GM23248 (cell line): ENCODE results near the gene ARAP1. TPM values are rescaled to one million over a fixed set of nuclear protein-coding genes. Genes with fewer than 3 reads are reported as not detected.

Experiments used
- DNase-seq: peaks from one replicate; pipeline ENCODE4 v3.0.0-alpha.2; 2015
- H2AFZ ChIP-seq: fragments of 200-600 bp; sonication (generic); 2 replicates; pipeline ENCODE4 v1.6.1; 2016; ENCODE audit warnings: antibody characterized with exemption
- H3F3A ChIP-seq: fragments of 200-600 bp; sonication (generic); 2 replicates; pipeline ENCODE4 v1.6.1; 2016; ENCODE audit warnings: mild to moderate bottlenecking, antibody characterized with exemption, mixed run types; ENCODE audit not compliant: insufficient read depth
- H3K27ac ChIP-seq: fragments of 200-600 bp; sonication (generic); 2 replicates; pipeline ENCODE4 v1.5.1; 2016; ENCODE audit warnings: mild to moderate bottlenecking
- H3K27me3 ChIP-seq: fragments of 200-600 bp; sonication (generic); replicated peaks from 2 replicates; pipeline ENCODE4 v1.6.1; 2016; ENCODE audit warnings: mild to moderate bottlenecking; ENCODE audit not compliant: insufficient read depth
- H3K36me3 ChIP-seq: fragments of 200-600 bp; sonication (generic); 2 replicates; pipeline ENCODE4 v1.6.1; 2016; ENCODE audit warnings: low read depth, mild to moderate bottlenecking
- H3K4me1 ChIP-seq: fragments of 200-600 bp; sonication (generic); 2 replicates; pipeline ENCODE4 v1.6.1; 2016; ENCODE audit warnings: mild to moderate bottlenecking; ENCODE audit not compliant: insufficient read depth
- H3K4me2 ChIP-seq: fragments of 200-600 bp; sonication (generic); one replicate; pipeline ENCODE4 v1.6.1; 2016; ENCODE audit warnings: mild to moderate bottlenecking; ENCODE audit not compliant: unreplicated experiment
- H3K4me3 ChIP-seq: fragments of 200-600 bp; sonication (generic); 2 replicates; pipeline ENCODE4 v1.5.1; 2016; ENCODE audit warnings: mild to moderate bottlenecking
- H3K79me2 ChIP-seq: fragments of 200-600 bp; sonication (generic); 2 replicates; pipeline ENCODE4 v1.6.1; 2016; ENCODE audit warnings: mild to moderate bottlenecking; ENCODE audit not compliant: insufficient read depth
- H3K9ac ChIP-seq: fragments of 200-600 bp; sonication (generic); 2 replicates; pipeline ENCODE4 v1.6.1; 2016; ENCODE audit warnings: mild to moderate bottlenecking
- H3K9me2 ChIP-seq: fragments of 200-600 bp; sonication (generic); 2 replicates; pipeline ENCODE4 v1.6.1; 2016; ENCODE audit warnings: mixed run types, mild to moderate bottlenecking, moderate library complexity; ENCODE audit not compliant: insufficient read depth
- H3K9me3 ChIP-seq: fragments of 200-600 bp; sonication (generic); one replicate; pipeline ENCODE4 v1.6.1; 2017; ENCODE audit warnings: low read depth
- H4K20me1 ChIP-seq: fragments of 200-600 bp; sonication (generic); 2 replicates; pipeline ENCODE4 v1.6.0; 2016; ENCODE audit not compliant: insufficient read depth
- EZH2 ChIP-seq: fragments of 200-600 bp; sonication (generic); IDR thresholded peaks from 2 replicates; pipeline ENCODE4 v1.6.1; 2018; ENCODE audit warnings: antibody characterized with exemption, mild to moderate bottlenecking; ENCODE audit not compliant: insufficient read depth, poor library complexity, severe bottlenecking
- EZH2phosphoT487 ChIP-seq: fragments of 200-600 bp; sonication (generic); IDR thresholded peaks from 2 replicates; pipeline ENCODE4 v1.6.1; 2018; ENCODE audit warnings: antibody characterized with exemption, moderate library complexity, mild to moderate bottlenecking, low read depth; ENCODE audit not compliant: insufficient read depth
- WGBS, 2 experiments: methylation state at CpG; one replicate each; pipeline ENCODE4 v1.1.6; 2015 to 2017; ENCODE audit warnings: low lambda C conversion rate in 2 of 2, low coverage in 1 of 2; ENCODE audit errors: missing lambda C conversion rate in 2 of 2; 5-methylcytosine and 5-hydroxymethylcytosine counted together
- in situ Hi-C: fragments of 300-500 bp; cut with MboI; formaldehyde crosslinking; loops from 2 replicates; pipeline ENCODE4 v1.15.0; 2020
- polyA plus RNA-seq: library from polyadenylated mRNA; unstranded; fragments of >200 nt; fragmentation: Nextera tagmentation; extraction: Ambion mirVana; gene quantifications from 2 replicates; pipeline ENCODE4 v1.2.1, GENCODE V29; 2016
- total RNA-seq: library from RNA; depleted of rRNA; stranded (reverse); fragments of >200 nt; shearing (Covaris generic); gene quantifications from 2 replicates; pipeline ENCODE4 v1.2.3, GENCODE V29; 2014

Gene ARAP1
- total and polyA plus RNA-seq, 2 experiments from 2014 or later: 41.5 to 73.9 TPM

GRCh38 chr11:72680624-72681158 lies 71.5 kb downstream of the ARAP1 start:
- H3K4me2 ChIP-seq: no peak overlapping the region
- no peaks in the 10 kb centered on the region for H3K9me3 ChIP-seq
- no peak overlapping the region for H3K27ac ChIP-seq
- 52 to 60% methylated on average over 6 of the region's 6 CpGs for WGBS, 2 experiments
- H3K79me2 ChIP-seq: no peaks in the 10 kb centered on the region
- peaks cover 28% of the 10 kb centered on the region; the same call in 1 of the 2 replicates for H3K27me3 ChIP-seq
- in situ Hi-C loops: no loop called here
- peaks cover 12% of the 10 kb centered on the region for H3K4me1 ChIP-seq
- no peaks in the 10 kb centered on the region for H3K36me3 ChIP-seq
- H3F3A ChIP-seq: no peaks in the 10 kb centered on the region
- H3K9me2 ChIP-seq: no peaks in the 10 kb centered on the region
- H3K4me3 ChIP-seq: no peak overlapping the region
- no peak for DNase-seq
- TF ChIP-seq EZH2phosphoT487 (no peak), EZH2 (no peak)
- H2AFZ ChIP-seq: no peak overlapping the region
- H3K9ac ChIP-seq: no peak overlapping the region
- no peaks in the 10 kb centered on the region for H4K20me1 ChIP-seq

- H3K4me2 ChIP-seq: no peak overlapping the region
- 59 to 64% methylated on average over 5 of the region's 5 CpGs for WGBS, 2 experiments
- no peak for DNase-seq
- H3K9me2 ChIP-seq: no peaks in the 10 kb centered on the region
- H3K9ac ChIP-seq: no peak overlapping the region
- no peaks in the 10 kb centered on the region for H3K9me3 ChIP-seq
- no peaks in the 10 kb centered on the region for H3F3A ChIP-seq
- H4K20me1 ChIP-seq: no peaks in the 10 kb centered on the region
- no peaks in the 10 kb centered on the region for H3K79me2 ChIP-seq
- H2AFZ ChIP-seq: no peak overlapping the region
- peaks cover 32% of the 10 kb centered on the region for H3K27me3 ChIP-seq
- H3K4me3 ChIP-seq: no peak overlapping the region
- H3K4me1 ChIP-seq: peaks cover 10% of the 10 kb centered on the region
- TF ChIP-seq EZH2phosphoT487 (no peak), EZH2 (no peak)
- H3K36me3 ChIP-seq: no peaks in the 10 kb centered on the region
- in situ Hi-C loops: no loop called here
- no peak overlapping the region for H3K27ac ChIP-seq
Observed at GRCh38 chr11:72679869-72680268, 72.3 kb downstream of the ARAP1 start.

GRCh38 chr11:72678524-72678923 lies 73.7 kb downstream of the ARAP1 start:
- peaks cover 37% of the 10 kb centered on the region for H3K27me3 ChIP-seq
- 72 to 73% methylated on average over 8 of the region's 8 CpGs for WGBS, 2 experiments

GRCh38 chr11:72676861-72677341 lies 75.3 kb downstream of the ARAP1 start:
- in situ Hi-C loops: no loop called here
- Histone ChIP-seq H3F3A (no peaks in the 10 kb centered on the region), H3K27me3 (peaks cover 50% of the 10 kb centered on the region), H3K36me3 (no peaks in the 10 kb centered on the region), H3K79me2 (no peaks in the 10 kb centered on the region), H3K9me2 (no peaks in the 10 kb centered on the region), H4K20me1 (no peaks in the 10 kb centered on the region), H3K9ac (no peak overlapping the region), H3K27ac (no peak overlapping the region), H3K4me2 (no peak overlapping the region), H3K4me1 (no peaks in the 10 kb centered on the region), H3K9me3 (no peaks in the 10 kb centered on the region), H3K4me3 (no peak overlapping the region), H2AFZ (no peak overlapping the region)
- 3 to 6% methylated on average over 20 to 22 of the region's 30 CpGs for WGBS, 2 experiments
- peak; percentile 73 for DNase-seq
- TF ChIP-seq EZH2 (no peak), EZH2phosphoT487 (no peak)

More at GRCh38 chr11:72678524-72678923, 73.7 kb downstream of the ARAP1 start:
- H3K79me2 ChIP-seq: no peaks in the 10 kb centered on the region
- no peak overlapping the region for H3K4me3 ChIP-seq
- no peaks in the 10 kb centered on the region for H3K4me1 ChIP-seq
- DNase-seq: no peak
- in situ Hi-C loops: no loop called here
- H3K9me3 ChIP-seq: no peaks in the 10 kb centered on the region
- no peaks in the 10 kb centered on the region for H3K36me3 ChIP-seq
- H3K9me2 ChIP-seq: no peaks in the 10 kb centered on the region
- H3K27ac ChIP-seq: no peak overlapping the region
- no peak overlapping the region for H2AFZ ChIP-seq
- no peaks in the 10 kb centered on the region for H4K20me1 ChIP-seq
- H3K4me2 ChIP-seq: no peak overlapping the region
- no peaks in the 10 kb centered on the region for H3F3A ChIP-seq
- no peak for TF ChIP-seq EZH2phosphoT487
- TF ChIP-seq EZH2: no peak
- no peak overlapping the region for H3K9ac ChIP-seq
